Mucosa of descending colon (tissue), 3 donors: Measurements from ENCODE around the gene TJP1. TPM values are rescaled to one million over a fixed set of nuclear protein-coding genes. Genes with fewer than 3 reads are reported as not detected.

ENCODE experiments used
- ATAC-seq: fragments of 200-7000 bp; cut with Tn5 transposase; one replicate; pipeline ENCODE4 v1.9.1; 2020; ENCODE audit warnings: mild to moderate bottlenecking, moderate library complexity
- DNase-seq, 3 donors: peaks; one replicate each; pipeline ENCODE4 v3.0.0-alpha.2; 2020
- H3K36me3 ChIP-seq: fragments of 200-600 bp; one replicate; pipeline ENCODE4 v1.8.0; 2021; ENCODE audit warnings: low read depth, mild to moderate bottlenecking
- H3K4me1 ChIP-seq: fragments of 200-600 bp; one replicate; pipeline ENCODE4 v1.8.0; 2021; ENCODE audit warnings: low read depth, mild to moderate bottlenecking
- H3K4me3 ChIP-seq: fragments of 200-600 bp; one replicate; pipeline ENCODE4 v1.8.0; 2021; ENCODE audit warnings: mild to moderate bottlenecking
- H3K9me3 ChIP-seq: fragments of 200-600 bp; one replicate; pipeline ENCODE4 v1.8.0; 2021; ENCODE audit warnings: mild to moderate bottlenecking
- CTCF ChIP-seq: fragments of 200-600 bp; IDR thresholded peaks from one replicate; pipeline ENCODE4 v1.8.0; 2022; ENCODE audit warnings: antibody characterized with exemption, mild to moderate bottlenecking
- intact Hi-C, 2 donors: fragments of 100-400 bp; cut with DNase I in 1 of 2; cut with micrococcal nuclease in 1 of 2; formaldehyde crosslinking; loops; one replicate each; pipeline versions ENCODE4 v1.11.0 to v1.11.1; 2022; cut with DNase I, micrococcal nuclease
- total RNA-seq, 3 donors: library from RNA; stranded (reverse); fragmentation: NEBNext Ultra II Directional in 2 of 3; extraction: Animal tissue kit (Norgen Biotek cat#: 25700) in 2 of 3; gene quantifications; one replicate each; pipeline versions ENCODE4 v1.2.1 to v1.2.4, GENCODE V29; 2021 to 2023
- donor health status: DM: no; HTN: no; CAD: no; lungs with moderate emphysema.
- donor health status: DM: no; HTN: no; CAD: no.
- donor health status: DM: no; HTN: yes; CAD: no.

TJP1 gene
- total RNA-seq, 3 donors from 2014 or later = 78.8 to 129 (median 86.9) TPM

GRCh38 chr15:29792426-29793159 lies 29.7 kb downstream of the TJP1 start:
- Histone ChIP-seq H3K4me1 (no peaks in the 10 kb centered on the region), H3K4me3 (no peak overlapping the region), H3K9me3 (no peaks in the 10 kb centered on the region), H3K36me3 (no peaks in the 10 kb centered on the region)
- ATAC-seq = no peak
- intact Hi-C loops = no loop called here
- TF ChIP-seq CTCF = no peak
- no peak for DNase-seq

GRCh38 chr15:29790607-29791006 lies 31.7 kb downstream of the TJP1 start:
- intact Hi-C loops = no loop called here
- ATAC-seq (no peak), DNase-seq (no peak)
- TF ChIP-seq CTCF = no peak
- no peaks in the 10 kb centered on the region for H3K4me1 ChIP-seq
- H3K4me3 ChIP-seq = no peak overlapping the region
- H3K9me3 ChIP-seq = no peaks in the 10 kb centered on the region
- H3K36me3 ChIP-seq = no peaks in the 10 kb centered on the region

- ATAC-seq = no peak
- intact Hi-C loops = no loop called here
- H3K4me1 ChIP-seq = no peaks in the 10 kb centered on the region
- no peaks in the 10 kb centered on the region for H3K36me3 ChIP-seq
- H3K4me3 ChIP-seq = no peak overlapping the region
- no peak for DNase-seq
- TF ChIP-seq CTCF = no peak
- H3K9me3 ChIP-seq = no peaks in the 10 kb centered on the region
Observed at GRCh38 chr15:29789871-29790270, 32.4 kb downstream of the TJP1 start.

GRCh38 chr15:29788433-29789034 lies 33.7 kb downstream of the TJP1 start:
- no peak for ATAC-seq
- no peaks in the 10 kb centered on the region for H3K4me1 ChIP-seq
- no peak for TF ChIP-seq CTCF
- H3K36me3 ChIP-seq = no peaks in the 10 kb centered on the region
- intact Hi-C loops = no loop called here
- H3K9me3 ChIP-seq = no peaks in the 10 kb centered on the region
- no peak for DNase-seq
- no peak overlapping the region for H3K4me3 ChIP-seq

- ATAC-seq = peak; percentile 53
- no peak for DNase-seq
Observed at GRCh38 chr15:29787767-29788166, 34.5 kb downstream of the TJP1 start.

More at GRCh38 chr15:29787767-29788166, 34.5 kb downstream of the TJP1 start:
- Histone ChIP-seq H3K9me3 (no peaks in the 10 kb centered on the region), H3K36me3 (no peaks in the 10 kb centered on the region), H3K4me1 (no peaks in the 10 kb centered on the region), H3K4me3 (no peak overlapping the region)
- TF ChIP-seq CTCF = no peak
- intact Hi-C loops = no loop called here
